ENCODE data around the gene OR51A4. TPM values are rescaled to one million over a fixed set of nuclear protein-coding genes. Genes with fewer than 3 reads are reported as not detected.

The OR51A4 gene
- total RNA-seq, 1 experiment from 2014 or later: not detected

- DNase-seq (ENCODE audit: low read depth, low spot score): no peak
- in situ Hi-C loops (cut with HindIII; ENCODE audit: low pct_unique_long_range_greater_than_20kb, low sequenced_read_pairs): no loop called here
Measured at GRCh38 chr11:4903484-4903883, 43.9 kb downstream of the OR51A4 start, which contains the start of gene OR51A7. OR51A7 (plus strand) TSS chr11:4903783; CDS start chr11:4907370, 3,587 bp downstream.

Other genes starting within 250 kb of the OR51A4 start
- not detected in 2 replicates for gene OR51E2, start 249.8 kb downstream of the OR51A4 start, total RNA-seq (2014; rRNA removed; shearing (Covaris generic))
- not detected in 2 replicates for gene MMP26, start 242.8 kb downstream of the OR51A4 start, total RNA-seq (2014; rRNA removed; shearing (Covaris generic))
- gene OR51F1, start 177.7 kb downstream of the OR51A4 start, total RNA-seq (2014; rRNA removed; shearing (Covaris generic)): not detected in 2 replicates
- not detected in 2 replicates for gene OR52R1, start 143.2 kb downstream of the OR51A4 start, total RNA-seq (2014; rRNA removed; shearing (Covaris generic))
- not detected in 2 replicates for gene OR51F2, start 126.3 kb downstream of the OR51A4 start, total RNA-seq (2014; rRNA removed; shearing (Covaris generic))
- not detected in 2 replicates for gene OR51S1, start 98.4 kb downstream of the OR51A4 start, total RNA-seq (2014; rRNA removed; shearing (Covaris generic))
- not detected in 2 replicates for gene OR51T1, start 65.7 kb downstream of the OR51A4 start, total RNA-seq (2014; rRNA removed; shearing (Covaris generic))
- not detected in 2 replicates for gene OR51A7, start 43.8 kb downstream of the OR51A4 start, total RNA-seq (2014; rRNA removed; shearing (Covaris generic))
- not detected in 2 replicates for gene OR51G2, start 28.3 kb downstream of the OR51A4 start, total RNA-seq (2014; rRNA removed; shearing (Covaris generic))
- not detected in 2 replicates for gene OR51G1, start 23.3 kb downstream of the OR51A4 start, total RNA-seq (2014; rRNA removed; shearing (Covaris generic))
- not detected in 2 replicates for gene OR51A2, start 8.1 kb upstream of the OR51A4 start, total RNA-seq (2014; rRNA removed; shearing (Covaris generic))
- not detected in 2 replicates for gene OR51L1, start 47.2 kb upstream of the OR51A4 start, total RNA-seq (2014; rRNA removed; shearing (Covaris generic))
- gene OR52J3, start 98.9 kb upstream of the OR51A4 start, total RNA-seq (2014; rRNA removed; shearing (Covaris generic)): not detected in 2 replicates
- gene OR52E2, start 112.0 kb upstream of the OR51A4 start, total RNA-seq (2014; rRNA removed; shearing (Covaris generic)): not detected in 2 replicates
- not detected in 2 replicates for gene OR52E1, start 122.0 kb upstream of the OR51A4 start, total RNA-seq (2014; rRNA removed; shearing (Covaris generic))
- gene OR52A5, start 190.8 kb upstream of the OR51A4 start, total RNA-seq (2014; rRNA removed; shearing (Covaris generic)): not detected in 2 replicates
- 0.05 TPM in 1 of 2 replicates, not detected in the other for gene OR52A1, start 207.2 kb upstream of the OR51A4 start, total RNA-seq (2014; rRNA removed; shearing (Covaris generic))

All from SK-MEL-5 (cell line).